GM12878 (cell line): ENCODE data around the gene COTL1. TPM values are rescaled to one million over a fixed set of nuclear protein-coding genes. Genes with fewer than 3 reads are reported as not detected.

Experiments
- ATAC-seq: fragments of 200-7000 bp; cut with Tn5 transposase; 3 replicates; pipeline ENCODE4 v1.9.1; 2020; ENCODE audit warnings: mild to moderate bottlenecking, moderate library complexity
- BruUV-seq: library from RNA; stranded (reverse); fragments of 400-500 nt; replicated peaks from 2 replicates; lab custom pipeline; 2021; lab: Mats Ljungman, UMichigan
- CTCF ChIA-PET: fragments of 300-600 bp; sonication (Branson Sonifier 250); formaldehyde crosslinking; extraction: SDS; loops from one replicate; lab custom pipeline; 2021; ENCODE audit warnings: inconsistent platforms; lab: Yijun Ruan, JAX
- POLR2A ChIA-PET: fragments of 350-600 bp; formaldehyde crosslinking; extraction: SDS; loops from one replicate; lab custom pipeline; 2021; ENCODE audit warnings: inconsistent platforms; lab: Charles Lee
- RAD21 ChIA-PET: fragments of 300-600 bp; sonication (Branson Sonifier 250); formaldehyde crosslinking; loops from one replicate; lab custom pipeline; 2023; ENCODE audit warnings: antibody characterized with exemption; ENCODE audit not compliant: unreplicated experiment; lab: Charles Lee
- SMC1A ChIA-PET: fragments of 300-600 bp; sonication (Branson Sonifier 250); formaldehyde crosslinking; loops from one replicate; lab custom pipeline; 2023; ENCODE audit not compliant: unreplicated experiment, uncharacterized antibody; lab: Charles Lee
- DNase-seq: peaks from one replicate; pipeline ENCODE4 v3.0.0-alpha.2; 2011; ENCODE audit warnings: low read depth, low spot score
- FAIRE-seq: peaks from 3 replicates; lab custom pipeline; 2011; peaks lifted over from hg19 to GRCh38; lab: Jason Lieb, UNC
- H2AFZ ChIP-seq: 2 replicates; pipeline ENCODE4 v1.6.0; 2011; ENCODE audit warnings: low read depth, low read length, control low read depth; ENCODE audit not compliant: control insufficient read depth
- H3K27ac ChIP-seq: 2 replicates; pipeline ENCODE4 v1.5.1; 2011; ENCODE audit warnings: control low read depth; ENCODE audit not compliant: control insufficient read depth, insufficient read depth
- H3K27me3 ChIP-seq, 2 experiments: replicated peaks in 1 of 2; 2 replicates each; pipeline versions ENCODE4 v1.6.0 to v1.6.1; 2011; ENCODE audit warnings: low read length in 1 of 2; ENCODE audit not compliant: control insufficient read depth in 2 of 2, insufficient read depth in 2 of 2
- H3K36me3 ChIP-seq, 2 experiments: 2 replicates each; pipeline ENCODE4 v1.5.1; 2011; ENCODE audit warnings: low read length in 1 of 2; ENCODE audit not compliant: control insufficient read depth in 2 of 2, insufficient read depth in 2 of 2
- H3K4me1 ChIP-seq: 2 replicates; pipeline ENCODE4 v1.6.1; 2011; ENCODE audit warnings: mild to moderate bottlenecking, low read length, moderate library complexity, mixed read lengths; ENCODE audit not compliant: control insufficient read depth, insufficient read depth
- H3K4me2 ChIP-seq: 2 replicates; pipeline ENCODE4 v1.6.0; 2011; ENCODE audit warnings: control low read depth; ENCODE audit not compliant: control insufficient read depth, insufficient read depth
- H3K4me3 ChIP-seq: fragments of 200-600 bp; sonication (generic); 2 replicates; pipeline ENCODE4 v1.5.1; 2016
- H3K79me2 ChIP-seq: 2 replicates; pipeline ENCODE4 v1.6.0; 2011; ENCODE audit warnings: low read length; ENCODE audit not compliant: control insufficient read depth, insufficient read depth
- H3K9ac ChIP-seq: 2 replicates; pipeline ENCODE4 v1.8.0; 2011; ENCODE audit warnings: low read length, control low read depth, mixed read lengths; ENCODE audit not compliant: control insufficient read depth, insufficient read depth
- H3K9me3 ChIP-seq: replicated peaks from 3 replicates; pipeline ENCODE4 v1.5.1; 2011; ENCODE audit warnings: mild to moderate bottlenecking, low read length; ENCODE audit not compliant: control insufficient read depth, insufficient read depth
- H4K20me1 ChIP-seq: 2 replicates; pipeline ENCODE4 v1.6.0; 2011; ENCODE audit not compliant: control insufficient read depth, insufficient read depth
- EZH2 ChIP-seq: IDR thresholded peaks from 2 replicates; pipeline ENCODE4 v1.6.1; 2012; ENCODE audit warnings: low read depth, mild to moderate bottlenecking, control low read depth, inconsistent platforms, low read length, borderline replicate concordance; ENCODE audit not compliant: control insufficient read depth
- FOXK2 ChIP-seq: fragments of 450-650 bp; IDR thresholded peaks from 2 replicates; pipeline ENCODE4 v1.6.1; 2017; ENCODE audit warnings: mild to moderate bottlenecking, moderate library complexity
- SP1 ChIP-seq: IDR thresholded peaks from one replicate; pipeline ENCODE4 v1.6.1; 2011; ENCODE audit warnings: low read depth, low read length
- TCF3 ChIP-seq: IDR thresholded peaks from 2 replicates; pipeline ENCODE4 v1.6.1; 2012; ENCODE audit warnings: low read depth, mild to moderate bottlenecking, low read length, borderline replicate concordance; ENCODE audit not compliant: insufficient read depth
- WGBS: methylation state at CpG from one replicate; pipeline ENCODE4 v1.1.6; 2016; ENCODE audit warnings: low lambda C conversion rate; ENCODE audit not compliant: insufficient replicate concordance, insufficient coverage; ENCODE audit errors: missing lambda C conversion rate; 5-methylcytosine and 5-hydroxymethylcytosine counted together
- in situ Hi-C: fragments of 300-500 bp; cut with MboI; formaldehyde crosslinking; loops from 9 replicates; pipeline ENCODE4 v1.14.3; 2018; ENCODE audit warnings: mixed read lengths
- intact Hi-C: fragments of 100-400 bp; cut with micrococcal nuclease; formaldehyde crosslinking; loops from one replicate; pipeline ENCODE4 v1.14.2; 2022; ENCODE audit not compliant: unreplicated experiment
- polyA plus RNA-seq, 11 experiments: library from polyadenylated mRNA; depleted of rRNA in 4 of 11; unstranded in 6 of 11; stranded (reverse) in 5 of 11; fragments of >200 nt; fragmentation: Nextera tagmentation in 4 of 11; fragmentation: Illumina TruSeq in 1 of 11; extraction: Ambion mirVana in 4 of 11; extraction: Trizol in 1 of 11; gene quantifications; 1 replicate in 1 of 11; 2 replicates in 10 of 11; pipeline versions ENCODE4 v1.2.1 to v1.2.3, GENCODE V29; 2011 to 2016; ENCODE audit warnings: inconsistent platforms in 2 of 11, missing spikeins in 2 of 11, low read depth in 1 of 11
- total RNA-seq, 4 experiments: library from RNA; depleted of rRNA in 3 of 4; stranded (reverse); fragments of >200 nt in 3 of 4; fragmentation: Illumina TruSeq in 1 of 4; extraction: Trizol in 1 of 4; gene quantifications; 2 replicates each; pipeline versions ENCODE4 v1.2.1 to v1.2.3, GENCODE V29; 2013 to 2021
- TF ChIP-seq, protein P1 (sequence below): IDR thresholded peaks from 2 replicates; pipeline ENCODE4 v1.6.1; 2012; ENCODE audit warnings: low read depth, low read length, improper control_type of control experiment
- TF ChIP-seq, protein P2 (sequence below): fragments of 450-650 bp; IDR thresholded peaks from 2 replicates; pipeline ENCODE4 v1.6.1; 2016; ENCODE audit warnings: mild to moderate bottlenecking, moderate library complexity, borderline replicate concordance

COTL1 gene
- total and polyA plus RNA-seq, 10 of the 15 experiments (the other 5 are each of a cell fraction or from before 2014, with no cell fraction given), result 140 to 894 (median 330) TPM

DNA sequence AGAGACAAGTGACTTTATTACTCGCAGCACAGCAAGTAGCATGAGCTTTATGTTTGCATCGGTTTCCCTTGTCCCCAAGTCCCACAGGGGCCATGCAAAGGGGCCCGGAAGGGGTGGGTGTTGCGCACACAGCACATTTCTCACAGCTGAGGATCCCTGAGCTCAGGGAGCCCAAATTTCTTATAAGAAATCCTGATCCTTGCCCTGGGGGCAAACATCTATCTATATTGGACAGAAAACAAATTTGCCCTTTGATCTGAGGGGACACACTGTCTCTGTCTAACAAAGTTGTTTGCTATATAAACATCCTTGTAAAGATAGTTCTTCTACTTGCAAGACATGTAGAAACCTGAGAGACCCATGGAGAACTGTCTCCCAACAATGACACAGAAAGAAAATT lies 77.7 kb downstream of the COTL1 start:
- no peak overlapping the region for H2AFZ ChIP-seq
- no peak overlapping the region for H3K4me3 ChIP-seq
- BruUV-seq, result no TSS peak
- in situ Hi-C loops, result no loop called here
- no peak overlapping the region for H3K9ac ChIP-seq
- POLR2A ChIA-PET, result interaction anchor here (1.1 kb wide), 1 partner anchor 13 kb away, joined by 3 read pairs; no protein-coding TSS in a partner anchor
- H3K4me1 ChIP-seq, result no peaks in the 10 kb centered on the region
- no peaks in the 10 kb centered on the region; the same call in 2 of the 3 replicates for H3K9me3 ChIP-seq
- DNase-seq, result no peak
- peaks cover 0 to under 1% of the 10 kb centered on the region in 2 experiments; a peak in 1 of 4 replicates for H3K27me3 ChIP-seq
- CTCF ChIA-PET, result interaction anchor here (0.9 to 1.9 kb wide), 2 partner anchors 10 to 21 kb away, joined by 3 to 6 read pairs; no protein-coding TSS in a partner anchor
- no peaks in the 10 kb centered on the region for H4K20me1 ChIP-seq
- no peak overlapping the region for H3K4me2 ChIP-seq
- TF ChIP-seq TCF3 (no peak), FOXK2 (no peak), SP1 (no peak), EZH2 (no peak)
- TF ChIP-seq, protein P1, sequence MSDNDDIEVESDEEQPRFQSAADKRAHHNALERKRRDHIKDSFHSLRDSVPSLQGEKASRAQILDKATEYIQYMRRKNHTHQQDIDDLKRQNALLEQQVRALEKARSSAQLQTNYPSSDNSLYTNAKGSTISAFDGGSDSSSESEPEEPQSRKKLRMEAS, result no peak
- TF ChIP-seq, protein P2, sequence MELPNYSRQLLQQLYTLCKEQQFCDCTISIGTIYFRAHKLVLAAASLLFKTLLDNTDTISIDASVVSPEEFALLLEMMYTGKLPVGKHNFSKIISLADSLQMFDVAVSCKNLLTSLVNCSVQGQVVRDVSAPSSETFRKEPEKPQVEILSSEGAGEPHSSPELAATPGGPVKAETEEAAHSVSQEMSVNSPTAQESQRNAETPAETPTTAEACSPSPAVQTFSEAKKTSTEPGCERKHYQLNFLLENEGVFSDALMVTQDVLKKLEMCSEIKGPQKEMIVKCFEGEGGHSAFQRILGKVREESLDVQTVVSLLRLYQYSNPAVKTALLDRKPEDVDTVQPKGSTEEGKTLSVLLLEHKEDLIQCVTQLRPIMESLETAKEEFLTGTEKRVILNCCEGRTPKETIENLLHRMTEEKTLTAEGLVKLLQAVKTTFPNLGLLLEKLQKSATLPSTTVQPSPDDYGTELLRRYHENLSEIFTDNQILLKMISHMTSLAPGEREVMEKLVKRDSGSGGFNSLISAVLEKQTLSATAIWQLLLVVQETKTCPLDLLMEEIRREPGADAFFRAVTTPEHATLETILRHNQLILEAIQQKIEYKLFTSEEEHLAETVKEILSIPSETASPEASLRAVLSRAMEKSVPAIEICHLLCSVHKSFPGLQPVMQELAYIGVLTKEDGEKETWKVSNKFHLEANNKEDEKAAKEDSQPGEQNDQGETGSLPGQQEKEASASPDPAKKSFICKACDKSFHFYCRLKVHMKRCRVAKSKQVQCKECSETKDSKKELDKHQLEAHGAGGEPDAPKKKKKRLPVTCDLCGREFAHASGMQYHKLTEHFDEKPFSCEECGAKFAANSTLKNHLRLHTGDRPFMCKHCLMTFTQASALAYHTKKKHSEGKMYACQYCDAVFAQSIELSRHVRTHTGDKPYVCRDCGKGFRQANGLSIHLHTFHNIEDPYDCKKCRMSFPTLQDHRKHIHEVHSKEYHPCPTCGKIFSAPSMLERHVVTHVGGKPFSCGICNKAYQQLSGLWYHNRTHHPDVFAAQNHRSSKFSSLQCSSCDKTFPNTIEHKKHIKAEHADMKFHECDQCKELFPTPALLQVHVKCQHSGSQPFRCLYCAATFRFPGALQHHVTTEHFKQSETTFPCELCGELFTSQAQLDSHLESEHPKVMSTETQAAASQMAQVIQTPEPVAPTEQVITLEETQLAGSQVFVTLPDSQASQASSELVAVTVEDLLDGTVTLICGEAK, result no peak
- TF ChIP-seq, all 136 proteins: peak for 0
- 66% methylated on average over 4 of the region's 4 CpGs for WGBS
- intact Hi-C loops, result no loop called here
- H3K27ac ChIP-seq, result no peak overlapping the region
- SMC1A ChIA-PET, result interaction anchor here (0.8 to 1.4 kb wide), 3 partner anchors 11 to 82 kb away, joined by 3 to 5 read pairs (median 5); no protein-coding TSS in a partner anchor
- RAD21 ChIA-PET, result interaction anchor here (0.7 kb wide), 1 partner anchor 22 kb away, joined by 3 read pairs; no protein-coding TSS in a partner anchor
- ATAC-seq (no peak), FAIRE-seq (no peak)
- no peaks in the 10 kb centered on the region for H3K79me2 ChIP-seq
- H3K36me3 ChIP-seq, result no peaks in the 10 kb centered on the region
